WTC11 (cell line): Measurements from ENCODE around the gene MTSS2. TPM values are rescaled to one million over a fixed set of nuclear protein-coding genes. Genes with fewer than 3 reads are reported as not detected.

Experiments
- ATAC-seq: fragments of 200-7000 bp; cut with Tn5 transposase; 2 replicates; pipeline ENCODE4 v1.10.0; 2021; ENCODE audit warnings: mild to moderate bottlenecking, moderate library complexity
- CTCF ChIA-PET: fragments of 300-600 bp; sonication (Branson Sonifier 250); formaldehyde crosslinking; loops from one replicate; lab custom pipeline; 2021; ENCODE audit warnings: antibody characterized with exemption; lab: Charles Lee
- POLR2A ChIA-PET: fragments of 350-600 bp; sonication (Branson Sonifier 250); formaldehyde crosslinking; loops from one replicate; lab custom pipeline; 2021; ENCODE audit warnings: antibody characterized with exemption; lab: Charles Lee
- DNase-seq: peaks from one replicate; pipeline ENCODE4 v3.0.0; 2021; ENCODE audit warnings: low spot score
- H3K27ac Mint-ChIP-seq: 2 replicates; pipeline ENCODE4 v1.8.0; 2021; ENCODE audit warnings: mixed read lengths
- H3K27me3 Mint-ChIP-seq: 2 replicates; pipeline ENCODE4 v1.8.0; 2021; ENCODE audit warnings: low read depth, mild to moderate bottlenecking, moderate library complexity, mixed read lengths
- H3K36me3 Mint-ChIP-seq: 2 replicates; pipeline ENCODE4 v1.8.0; 2021; ENCODE audit warnings: mixed read lengths
- H3K4me1 Mint-ChIP-seq: 2 replicates; pipeline ENCODE4 v1.8.0; 2022; ENCODE audit warnings: mixed read lengths
- H3K4me3 Mint-ChIP-seq: 2 replicates; pipeline ENCODE4 v1.8.0; 2021; ENCODE audit warnings: mild to moderate bottlenecking, moderate library complexity, mixed read lengths
- H3K9me3 Mint-ChIP-seq: 2 replicates; pipeline ENCODE4 v1.8.0; 2021; ENCODE audit warnings: mixed read lengths
- AR ChIP-seq: fragments of 250-450 bp; sonication (Bioruptor Pico); IDR thresholded peaks from 2 replicates; pipeline ENCODE4 v1.9.0; 2021; ENCODE audit warnings: mild to moderate bottlenecking
- ARID4B ChIP-seq: sonication (generic); formaldehyde crosslinking; IDR thresholded peaks from 2 replicates; pipeline ENCODE4 v1.8.0; 2023; ENCODE audit warnings: missing genetic modification reagents, mild to moderate bottlenecking, borderline replicate concordance
- ATF3 ChIP-seq: sonication (generic); formaldehyde crosslinking; conservative IDR thresholded peaks from 2 replicates; pipeline ENCODE4 v1.8.1; 2022; ENCODE audit warnings: mild to moderate bottlenecking, missing genetic modification reagents
- ATF6 ChIP-seq: sonication (generic); formaldehyde crosslinking; IDR thresholded peaks from 2 replicates; pipeline ENCODE4 v1.8.1; 2023; ENCODE audit warnings: mild to moderate bottlenecking, missing genetic modification reagents
- CREB1 ChIP-seq: sonication (generic); formaldehyde crosslinking; IDR thresholded peaks from 2 replicates; pipeline ENCODE4 v1.8.0; 2023; ENCODE audit warnings: mild to moderate bottlenecking, missing genetic modification reagents
- CREM ChIP-seq: sonication (generic); formaldehyde crosslinking; IDR thresholded peaks from 2 replicates; pipeline ENCODE4 v1.8.1; 2022; ENCODE audit warnings: mild to moderate bottlenecking, missing genetic modification reagents, moderate library complexity
- FOXP4 ChIP-seq: sonication (generic); formaldehyde crosslinking; IDR thresholded peaks from 2 replicates; pipeline ENCODE4 v1.8.0; 2022; ENCODE audit warnings: mild to moderate bottlenecking, missing genetic modification reagents
- PRDM15 ChIP-seq: sonication (generic); formaldehyde crosslinking; IDR thresholded peaks from 2 replicates; pipeline ENCODE4 v1.8.0; 2022; ENCODE audit warnings: missing genetic modification reagents
- SMAD3 ChIP-seq: sonication (generic); formaldehyde crosslinking; IDR thresholded peaks from 2 replicates; pipeline ENCODE4 v1.8.0; 2022; ENCODE audit warnings: missing genetic modification reagents, mild to moderate bottlenecking, borderline replicate concordance
- TCF7 ChIP-seq: sonication (generic); formaldehyde crosslinking; IDR thresholded peaks from 2 replicates; pipeline ENCODE4 v1.8.0; 2022; ENCODE audit warnings: mild to moderate bottlenecking, low read depth, missing genetic modification reagents, moderate library complexity
- USF1 ChIP-seq: sonication (generic); formaldehyde crosslinking; IDR thresholded peaks from 2 replicates; pipeline ENCODE4 v1.8.0; 2022; ENCODE audit warnings: mild to moderate bottlenecking, missing genetic modification reagents
- USF2 ChIP-seq: sonication (generic); formaldehyde crosslinking; IDR thresholded peaks from 2 replicates; pipeline ENCODE4 v1.8.1; 2023; ENCODE audit warnings: mild to moderate bottlenecking, missing genetic modification reagents, moderate library complexity
- ZNF263 ChIP-seq: sonication (generic); formaldehyde crosslinking; IDR thresholded peaks from 2 replicates; pipeline ENCODE4 v1.8.1; 2022; ENCODE audit warnings: low read depth, mild to moderate bottlenecking, moderate library complexity, missing genetic modification reagents
- ZNF317 ChIP-seq: sonication (generic); formaldehyde crosslinking; IDR thresholded peaks from 2 replicates; pipeline ENCODE4 v1.8.1; 2023; ENCODE audit warnings: low read depth, mild to moderate bottlenecking, moderate library complexity, missing genetic modification reagents, borderline replicate concordance
- ZNF416 ChIP-seq: fragments of 250-450 bp; sonication (Bioruptor Pico); IDR thresholded peaks from 2 replicates; pipeline ENCODE4 v1.9.0; 2021; ENCODE audit warnings: mild to moderate bottlenecking, inconsistent platforms
- ZNF512 ChIP-seq: sonication (generic); formaldehyde crosslinking; IDR thresholded peaks from 2 replicates; pipeline ENCODE4 v1.8.1; 2022; ENCODE audit warnings: missing genetic modification reagents, borderline replicate concordance
- total RNA-seq: library from RNA; stranded (reverse); gene quantifications from 3 replicates; pipeline ENCODE4 v1.2.3, GENCODE V29; 2021

Gene MTSS2
- total RNA-seq, 1 experiment from 2014 or later = 28.3 TPM

GRCh38 chr16:70701998-70702397 is 16.1 kb upstream of the MTSS2 start (continued):
- no peak for TF ChIP-seq FOXP4 (CRISPR knock-in tag)
- TF ChIP-seq ZNF263 (CRISPR knock-in tag) = no peak
- TF ChIP-seq ARID4B (CRISPR knock-in tag) = no peak
- TF ChIP-seq ATF3 (CRISPR knock-in tag) = no peak

- Mint-ChIP-seq H3K4me3 (no peak overlapping the region), H3K36me3 (peaks cover 2% of the 10 kb centered on the region; the same call in 1 of the 2 replicates), H3K9me3 (no peaks in the 10 kb centered on the region), H3K27me3 (no peaks in the 10 kb centered on the region), H3K27ac (peak overlapping the region; percentile 89), H3K4me1 (peaks cover 9% of the 10 kb centered on the region; the same call in 1 of the 2 replicates)
- ChIA-PET POLR2A (no interaction called here), CTCF (interaction anchor here (2.4 kb wide), 1 partner anchor 37 kb away, joined by 18 read pairs; no protein-coding TSS in a partner anchor)
- no peak for DNase-seq
- ATAC-seq = no peak
- TF ChIP-seq AR (CRISPR knock-in tag) = no peak
- TF ChIP-seq ATF6 (CRISPR knock-in tag) = no peak
- TF ChIP-seq ZNF263 (CRISPR knock-in tag) = no peak
- TF ChIP-seq SMAD3 (CRISPR knock-in tag) = no peak
- TF ChIP-seq ZNF416 (CRISPR knock-in tag) = no peak
- TF ChIP-seq PRDM15 (CRISPR knock-in tag) = no peak
- no peak for TF ChIP-seq ZNF512 (CRISPR knock-in tag)
- TF ChIP-seq TCF7 (CRISPR knock-in tag) = no peak
- no peak for TF ChIP-seq CREM
- TF ChIP-seq CREB1 = no peak
- no peak for TF ChIP-seq ZNF317
- TF ChIP-seq USF1 (CRISPR knock-in tag) = no peak
- no peak for TF ChIP-seq USF2
Measured at GRCh38 chr16:70701596-70701995, 15.7 kb upstream of the MTSS2 start.
